Measurements from ENCODE around the gene PXMP4.

DNA sequence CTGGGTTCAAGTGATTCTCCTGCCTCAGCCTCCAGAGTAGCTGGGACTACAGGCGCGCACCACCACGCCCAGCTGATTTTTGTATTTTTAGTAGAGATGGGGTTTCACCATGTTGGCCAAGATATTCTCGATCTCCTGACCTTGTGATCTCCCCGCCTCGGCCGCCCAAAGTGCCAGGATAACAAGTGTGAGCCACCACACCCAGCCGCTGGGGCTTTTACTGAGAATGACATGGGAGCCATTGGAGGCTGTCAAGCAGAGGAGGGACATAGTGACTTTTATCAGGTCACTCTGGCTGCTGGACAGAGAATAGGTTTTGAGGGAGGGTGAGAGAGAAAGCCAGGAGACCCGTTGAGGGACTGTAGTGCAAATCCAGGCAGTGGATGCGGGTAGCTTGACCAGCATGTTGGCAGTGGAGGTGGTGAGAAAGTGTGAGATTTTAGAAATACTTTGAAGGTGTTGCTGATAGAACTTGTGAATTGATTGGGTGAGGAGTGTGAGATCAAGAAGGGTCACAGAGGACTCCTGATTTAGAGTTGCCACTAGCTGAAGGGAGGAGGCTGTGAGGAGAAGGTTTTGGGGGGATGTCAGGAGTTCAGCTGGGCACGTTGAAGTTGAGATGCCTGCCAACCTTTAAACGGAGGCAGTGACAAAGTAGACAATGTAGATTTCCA is 26.4 kb upstream of the PXMP4 start:
- TF ChIP-seq CTCF (IDR thresholded peaks at IDR 0.05) (no peak), EZH2 (IDR thresholded peaks at IDR 0.05) (no peak)

Measured in neural progenitor cell (in vitro differentiated cells).